GM21526 (cell line): Measurements from ENCODE around the gene TK1.

Source experiments
- ATAC-seq: cut with Tn5 transposase; IDR thresholded peaks from one replicate; pipeline ENCODE4 v1.9.1; 2021; ENCODE audit warnings: moderate library complexity; ENCODE audit not compliant: unreplicated experiment, low FRiP score

TK1 gene

GRCh38 chr17:78135858-78136500, 50.9 kb downstream of the TK1 start:
- no peak for ATAC-seq

DNA sequence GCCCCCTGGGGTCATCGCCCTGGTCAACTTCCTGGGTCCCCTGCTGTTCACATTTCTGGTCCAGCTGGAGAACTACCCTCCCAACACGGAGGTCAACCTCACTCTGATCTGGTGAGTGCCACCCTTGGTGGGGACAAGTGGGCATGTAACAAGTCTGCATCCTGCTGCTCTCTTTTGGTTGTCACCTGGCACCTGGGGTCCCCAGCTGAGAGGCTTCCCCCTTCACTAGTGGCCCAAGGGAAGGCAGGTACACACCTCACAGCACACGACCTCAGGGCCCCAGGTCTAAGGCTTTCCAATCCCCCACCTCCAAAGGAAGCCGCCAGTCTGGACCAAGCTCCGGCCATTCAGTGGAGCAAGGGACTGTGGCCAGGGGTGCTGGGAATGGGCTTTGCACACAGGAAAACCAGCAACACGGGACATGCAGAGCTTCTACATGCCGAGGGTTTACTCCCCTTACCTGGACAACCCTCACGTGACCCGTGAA, 51.9 kb downstream of the TK1 start:
- ATAC-seq = no peak

GRCh38 chr17:78133971-78134898, 52.6 kb downstream of the TK1 start:
- ATAC-seq = no peak

- ATAC-seq = no peak
Measured at GRCh38 chr17:78133179-78133951, 53.5 kb downstream of the TK1 start.

- no peak for ATAC-seq
Measured at GRCh38 chr17:78132767-78133178, 54.1 kb downstream of the TK1 start.

DNA sequence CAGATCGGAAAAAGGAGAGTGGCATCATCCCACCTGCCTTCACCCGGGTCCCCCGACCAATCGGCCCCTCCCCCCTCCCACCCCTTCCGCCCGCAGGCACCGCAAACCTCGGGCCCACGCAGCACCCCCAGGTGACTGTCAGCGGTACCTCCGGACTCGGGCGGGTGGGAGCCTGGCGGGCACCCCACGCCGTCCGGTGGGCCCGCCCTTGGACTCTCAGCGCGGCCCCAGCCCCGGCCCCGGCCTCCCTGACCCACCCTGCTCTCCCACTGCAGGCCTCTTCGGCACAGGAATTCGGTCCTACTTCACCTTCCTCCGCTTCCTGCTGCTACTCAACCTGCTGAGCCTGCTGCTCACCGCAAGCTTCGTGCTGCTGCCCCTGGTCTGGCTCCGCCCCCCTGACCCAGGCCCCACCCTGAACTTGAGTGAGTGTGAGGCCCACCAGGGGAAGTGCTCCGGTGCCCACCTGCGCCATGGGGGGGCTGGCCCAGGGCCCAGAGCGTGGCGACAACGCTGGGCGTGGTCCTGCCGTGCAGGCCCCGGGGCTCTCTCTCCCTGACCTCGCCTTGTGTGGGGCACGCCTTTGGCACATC, 54.7 kb downstream of the TK1 start:
- no peak for ATAC-seq

DNA sequence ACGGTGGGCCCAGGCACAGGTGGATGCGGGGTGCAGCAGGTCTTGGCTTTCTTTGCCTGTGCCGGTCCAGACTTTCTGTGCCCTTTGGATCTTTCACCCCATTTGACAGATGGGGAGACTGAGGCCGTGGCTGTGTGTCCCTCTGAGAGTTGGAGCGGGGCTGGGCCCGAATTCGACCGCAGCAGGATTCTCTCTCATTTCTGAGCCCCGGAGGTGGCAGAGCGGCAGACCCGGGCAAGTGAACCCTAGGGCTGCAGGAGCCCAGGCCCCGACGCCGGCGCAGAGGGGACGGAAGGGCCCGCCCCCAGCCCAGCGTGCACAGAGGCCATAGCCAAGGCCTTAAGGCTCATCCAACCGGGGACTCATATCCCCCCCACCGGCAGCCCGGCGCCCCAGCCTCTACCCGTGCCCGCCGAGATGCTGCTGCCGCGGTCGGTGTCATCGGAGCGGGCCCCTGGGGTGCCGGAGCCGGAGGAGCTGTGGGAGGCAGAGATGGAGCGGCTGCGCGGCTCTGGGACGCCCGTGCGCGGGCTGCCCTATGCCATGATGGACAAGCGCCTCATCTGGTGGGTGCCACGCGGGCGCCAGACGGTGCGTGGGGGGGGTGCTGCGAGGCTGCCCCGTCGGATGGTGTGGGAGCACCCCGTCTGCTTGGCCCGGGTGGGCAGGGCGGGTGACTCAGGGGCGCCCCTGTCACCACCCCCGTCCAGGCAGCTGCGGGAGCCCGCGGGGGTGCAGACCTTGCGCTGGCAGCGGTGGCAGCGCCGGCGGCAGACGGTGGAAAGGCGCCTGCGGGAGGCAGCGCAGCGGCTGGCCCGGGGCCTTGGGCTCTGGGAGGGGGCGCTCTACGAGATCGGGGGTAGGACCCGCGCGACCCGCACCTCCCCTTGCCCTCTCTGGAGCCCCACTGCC, 55.4 kb downstream of the TK1 start:
- no peak for ATAC-seq

DNA sequence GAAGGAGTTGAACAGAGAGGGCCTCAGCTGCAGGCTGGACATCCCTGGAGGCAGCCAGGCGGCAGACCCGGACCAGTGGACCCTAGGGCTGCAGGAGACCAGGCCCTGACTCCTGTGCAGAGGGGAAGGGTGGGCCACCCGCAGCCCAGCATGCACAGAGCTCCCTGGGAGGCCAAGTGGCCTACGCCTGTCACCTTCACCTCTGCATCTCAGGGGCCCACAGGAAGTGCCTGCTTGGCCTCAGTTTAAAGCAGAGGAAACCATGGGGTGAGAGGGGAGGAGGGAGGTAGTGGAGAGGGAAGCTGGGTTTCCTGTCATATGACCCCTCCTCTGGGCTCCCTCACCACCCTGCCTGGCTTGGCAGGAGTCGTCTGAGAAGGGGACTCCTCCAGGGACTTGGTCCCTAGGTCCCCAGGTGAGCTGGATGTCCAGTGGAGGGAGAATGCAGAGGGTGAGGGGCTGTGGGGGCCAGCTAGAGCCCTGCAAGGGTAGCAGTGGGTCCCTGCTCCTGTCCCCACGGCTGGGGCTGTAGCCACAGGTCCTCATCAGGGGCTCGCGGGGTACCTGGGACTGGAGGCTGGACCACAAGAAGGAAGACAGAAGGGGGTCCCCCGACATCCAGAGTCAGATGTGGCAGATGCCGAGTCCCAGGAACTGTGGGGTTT, 56.3 kb downstream of the TK1 start, which contains the start of gene TMC8:
Gene TMC8, plus strand, starts transcription at position 335 of the 665 bp plus-strand sequence. CDS start 818 bp downstream, outside the sequence.
- ATAC-seq = no peak

DNA sequence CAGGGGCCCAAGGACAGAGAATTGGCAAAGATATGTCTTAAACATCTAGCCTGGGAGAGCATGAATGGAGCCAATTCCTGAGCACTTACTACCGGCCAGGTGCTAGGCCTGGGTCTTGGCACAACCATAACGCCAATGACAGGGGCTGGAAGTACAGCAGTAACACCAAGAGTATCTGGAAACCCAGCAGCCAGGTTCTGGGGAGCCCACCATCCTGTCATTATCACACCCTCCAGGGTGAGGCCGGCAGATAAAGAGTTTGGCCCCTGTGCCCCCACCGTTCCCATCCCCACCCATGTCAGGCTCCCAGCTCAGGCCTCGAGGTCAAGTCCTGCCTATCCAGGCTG, 56.8 kb downstream of the TK1 start:
- ATAC-seq = no peak

DNA sequence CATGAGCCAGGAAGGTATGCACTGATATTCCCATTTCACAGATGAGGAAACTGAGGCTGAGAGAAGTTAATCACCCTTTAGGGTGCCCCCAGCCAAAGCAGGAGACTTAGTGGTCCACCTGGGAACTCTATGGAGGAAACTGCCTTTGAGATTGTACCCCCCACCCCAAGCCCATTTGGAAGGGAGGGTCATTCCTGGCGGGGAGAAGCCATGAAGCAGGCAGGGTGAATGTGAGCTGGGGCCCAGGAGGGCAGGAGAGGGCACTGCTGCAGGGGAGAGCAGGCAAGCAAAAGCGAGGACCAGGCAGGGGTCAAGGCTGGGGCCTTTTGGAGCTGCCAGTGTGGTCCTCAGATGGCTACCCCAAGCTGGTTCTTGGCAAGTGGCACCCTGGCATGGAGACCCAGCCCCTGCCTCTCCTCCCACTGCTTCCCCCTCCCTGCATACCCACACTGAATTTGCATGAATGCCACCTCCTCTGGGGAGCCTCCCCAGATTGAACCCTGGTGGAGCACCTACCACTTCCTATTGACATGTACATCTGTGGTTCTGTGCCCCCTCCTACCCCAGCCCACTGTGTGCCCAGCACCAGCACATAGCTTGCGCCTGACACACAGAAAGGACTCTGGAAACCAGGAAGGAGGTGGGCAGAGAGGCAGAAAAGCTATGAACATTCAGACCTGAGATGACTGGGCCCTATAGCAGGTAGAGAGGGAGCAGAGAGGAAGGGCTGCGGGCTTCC, 57.3 kb downstream of the TK1 start:
- no peak for ATAC-seq

- no peak for ATAC-seq
Measured at GRCh38 chr17:78128551-78129350, 58.1 kb downstream of the TK1 start, which contains the start of gene TMC6. Gene TMC6, minus strand, starts transcription at chr17:78128755. Its CDS starts 1,923 bp downstream, at chr17:78126832.

DNA sequence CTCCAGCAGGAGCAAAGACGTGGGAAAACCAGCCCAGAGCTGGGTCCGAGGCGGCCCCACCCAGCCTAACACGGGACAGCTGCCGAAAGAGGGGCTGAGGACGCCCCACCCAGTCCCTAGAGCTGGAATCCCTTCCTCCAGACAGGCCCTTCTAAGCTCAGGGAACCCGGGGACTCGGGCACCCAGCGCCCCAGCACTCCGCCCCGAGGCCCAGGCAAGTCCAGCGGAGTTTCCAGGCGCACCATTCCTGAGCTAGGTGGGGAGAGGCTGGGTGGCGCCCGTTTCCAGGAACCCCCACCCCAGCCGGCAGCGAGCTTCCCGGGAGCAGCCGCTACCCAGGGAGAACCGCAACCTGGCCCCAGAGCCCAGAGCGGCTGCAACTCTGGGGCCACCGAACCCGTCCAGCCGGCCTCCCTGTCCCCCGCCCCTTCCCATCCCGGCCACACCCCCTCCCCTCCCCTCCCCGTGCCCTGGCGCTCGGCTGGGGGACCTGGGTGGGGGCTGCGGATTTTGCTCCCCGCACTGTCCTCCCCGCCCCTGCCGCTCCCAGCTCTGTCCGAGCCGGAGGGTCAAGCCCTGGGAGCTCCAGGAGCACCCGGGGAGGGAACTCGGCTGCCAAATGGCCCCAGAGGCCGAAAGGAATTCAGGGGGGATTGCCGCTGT, 58.8 kb downstream of the TK1 start:
- no peak for ATAC-seq

DNA sequence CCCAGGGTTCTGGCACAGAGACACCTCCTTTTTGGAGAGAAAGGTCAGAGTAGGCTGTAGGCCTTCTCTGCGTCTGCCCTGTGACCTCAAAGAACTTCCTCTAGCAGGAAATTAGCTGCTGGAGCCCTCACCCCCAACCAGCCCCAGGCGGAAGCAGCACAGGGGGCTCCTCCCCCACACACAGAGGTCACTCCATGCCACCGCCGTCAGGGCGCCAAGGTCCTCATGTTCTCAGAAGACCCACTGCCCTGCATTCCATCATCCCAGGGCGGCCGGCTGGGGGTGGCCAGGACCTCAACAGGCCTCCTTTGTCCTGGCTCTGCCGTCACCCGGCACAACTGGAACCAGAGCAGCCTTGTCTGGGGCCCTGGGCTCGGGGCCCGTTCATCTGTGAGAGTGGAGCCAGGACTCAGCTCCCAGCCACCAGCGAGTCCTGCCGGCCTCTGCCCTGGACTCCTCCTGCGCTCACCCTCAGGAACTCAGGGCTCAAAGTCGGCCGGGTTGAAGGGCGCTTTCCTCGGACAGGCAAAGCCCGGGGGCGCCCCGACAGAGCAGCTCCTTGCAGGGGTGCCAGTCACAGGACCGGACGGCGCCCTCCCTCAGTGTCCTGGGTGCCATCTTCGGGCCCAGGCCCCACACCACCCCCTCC, 59.5 kb downstream of the TK1 start:
- ATAC-seq = no peak

GRCh38 chr17:78126895-78127238, 60.0 kb downstream of the TK1 start:
- no peak for ATAC-seq

DNA sequence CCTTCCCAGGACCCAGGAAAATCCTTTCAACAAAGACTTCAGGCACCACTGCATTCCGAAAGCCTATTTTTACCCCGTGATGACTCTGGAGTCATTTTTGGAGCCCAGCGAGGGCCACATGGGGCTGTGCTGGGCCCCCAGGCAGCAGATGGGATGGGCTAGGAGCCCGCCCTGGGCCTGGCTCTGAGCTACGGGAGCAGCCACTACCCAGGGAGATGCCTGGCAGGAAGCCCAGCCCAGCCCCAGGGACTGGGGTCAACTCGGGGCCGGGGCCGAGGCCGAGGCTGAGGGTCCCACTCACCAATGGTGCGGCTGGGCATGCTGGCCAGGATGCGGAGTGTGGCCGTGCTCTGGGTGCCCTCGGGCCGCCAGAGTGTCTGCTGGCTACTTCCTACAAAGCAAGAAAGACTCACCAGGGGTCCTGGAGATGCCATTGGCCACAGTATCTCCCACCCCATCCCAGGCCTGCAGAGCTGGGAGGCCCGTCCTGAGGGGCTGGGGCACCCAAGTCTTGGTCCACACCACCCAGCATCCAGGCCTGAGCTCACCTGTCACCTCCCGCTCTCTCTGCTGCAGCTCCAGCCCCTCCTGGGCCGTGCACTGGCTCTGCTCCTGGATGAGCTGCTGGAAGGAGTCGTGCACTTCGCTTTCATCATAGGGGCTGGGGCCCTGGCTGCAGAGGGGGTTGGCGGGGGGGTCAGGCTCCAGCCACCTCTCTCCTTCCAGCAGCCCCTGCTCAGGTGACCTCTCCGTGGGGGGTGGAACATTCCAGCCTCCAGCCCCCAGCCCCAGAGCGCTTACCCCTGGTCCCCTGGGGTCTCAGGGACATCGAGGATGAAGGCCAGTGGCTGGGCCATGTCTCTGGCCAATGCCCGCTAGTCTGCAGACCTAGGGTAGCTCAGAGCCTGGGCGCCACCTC, 60.6 kb downstream of the TK1 start:
- no peak for ATAC-seq
